Hepatocyte (in vitro differentiated cells): ENCODE measurements around the gene DRAXIN. TPM values are rescaled to one million over a fixed set of nuclear protein-coding genes. Genes with fewer than 3 reads are reported as not detected.
A peak's percentile ranks its signal among the peaks of the same experiment; 100 is the strongest.

Experiments
- DNase-seq: peaks from one replicate; pipeline ENCODE4 v3.0.0-alpha.2; 2016; ENCODE audit warnings: low spot score
- H2AFZ ChIP-seq: fragments of 200-600 bp; sonication (generic); 2 replicates; pipeline ENCODE4 v1.6.0; 2016; ENCODE audit warnings: antibody characterized with exemption, mild to moderate bottlenecking
- H3K27ac ChIP-seq: fragments of 200-600 bp; sonication (generic); 2 replicates; pipeline ENCODE4 v1.5.1; 2016; ENCODE audit warnings: mild to moderate bottlenecking
- H3K27me3 ChIP-seq: fragments of 200-600 bp; sonication (generic); 2 replicates; pipeline ENCODE4 v1.6.1; 2016
- H3K36me3 ChIP-seq: fragments of 200-600 bp; sonication (generic); replicated peaks from 2 replicates; pipeline ENCODE4 v1.5.1; 2016; ENCODE audit warnings: low read depth; ENCODE audit not compliant: insufficient read depth
- H3K4me1 ChIP-seq: fragments of 200-600 bp; sonication (generic); 2 replicates; pipeline ENCODE4 v1.5.1; 2016; ENCODE audit warnings: mild to moderate bottlenecking, moderate library complexity; ENCODE audit not compliant: insufficient read depth
- H3K4me2 ChIP-seq: fragments of 200-600 bp; sonication (generic); 2 replicates; pipeline ENCODE4 v1.6.0; 2016
- H3K4me3 ChIP-seq: fragments of 200-600 bp; sonication (generic); 2 replicates; pipeline ENCODE4 v1.5.1; 2016; ENCODE audit warnings: mild to moderate bottlenecking
- H3K79me2 ChIP-seq: fragments of 200-600 bp; sonication (generic); 2 replicates; pipeline ENCODE4 v1.6.0; 2017; ENCODE audit warnings: mild to moderate bottlenecking
- H3K9me2 ChIP-seq: fragments of 200-600 bp; sonication (generic); replicated peaks from 2 replicates; pipeline ENCODE4 v1.6.0; 2017; ENCODE audit warnings: mild to moderate bottlenecking; ENCODE audit not compliant: insufficient read depth
- H3K9me3 ChIP-seq: fragments of 200-600 bp; sonication (generic); 2 replicates; pipeline ENCODE4 v1.5.1; 2016; ENCODE audit warnings: low read depth, mild to moderate bottlenecking
- H4K20me1 ChIP-seq: fragments of 200-600 bp; sonication (generic); 2 replicates; pipeline ENCODE4 v1.6.0; 2016; ENCODE audit warnings: mild to moderate bottlenecking; ENCODE audit not compliant: insufficient read depth, poor library complexity, severe bottlenecking
- EZH2 ChIP-seq: fragments of 200-600 bp; sonication (generic); IDR thresholded peaks from 2 replicates; pipeline ENCODE4 v1.6.1; 2016; ENCODE audit warnings: antibody characterized with exemption, mild to moderate bottlenecking, borderline replicate concordance
- EZH2phosphoT487 ChIP-seq: fragments of 200-600 bp; sonication (generic); IDR thresholded peaks from one replicate; pipeline ENCODE4 v1.6.1; 2018; ENCODE audit warnings: antibody characterized with exemption, mild to moderate bottlenecking, low read depth, moderate library complexity; ENCODE audit not compliant: unreplicated experiment, severe bottlenecking
- WGBS: methylation state at CpG from one replicate; pipeline ENCODE4 v1.1.6; 2016; ENCODE audit warnings: low lambda C conversion rate; ENCODE audit errors: missing lambda C conversion rate; 5-methylcytosine and 5-hydroxymethylcytosine counted together
- polyA plus RNA-seq: library from polyadenylated mRNA; unstranded; fragments of >200 nt; fragmentation: Nextera tagmentation; extraction: Ambion mirVana; gene quantifications from 2 replicates; pipeline ENCODE4 v1.2.1, GENCODE V29; 2016
- total RNA-seq: library from RNA; depleted of rRNA; stranded (reverse); fragments of >200 nt; gene quantifications from 2 replicates; pipeline ENCODE4 v1.2.3, GENCODE V29; 2014
- TF ChIP-seq, protein P1 (sequence below): fragments of 200-600 bp; sonication (generic); IDR thresholded peaks from 2 replicates; pipeline ENCODE4 v1.5.1; 2016; ENCODE audit warnings: antibody characterized with exemption, mild to moderate bottlenecking; ENCODE audit not compliant: poor library complexity

The DRAXIN gene
- total and polyA plus RNA-seq, 2 experiments from 2014 or later: 0.60 TPM; not detected in 1

GRCh38 chr1:11676386-11677103 lies 15.0 kb upstream of the DRAXIN start:
- H3K79me2 ChIP-seq: peaks cover 3% of the 10 kb centered on the region
- H3K4me3 ChIP-seq: no peak overlapping the region
- TF ChIP-seq EZH2phosphoT487 (no peak), EZH2 (no peak)
- TF ChIP-seq, protein P1, sequence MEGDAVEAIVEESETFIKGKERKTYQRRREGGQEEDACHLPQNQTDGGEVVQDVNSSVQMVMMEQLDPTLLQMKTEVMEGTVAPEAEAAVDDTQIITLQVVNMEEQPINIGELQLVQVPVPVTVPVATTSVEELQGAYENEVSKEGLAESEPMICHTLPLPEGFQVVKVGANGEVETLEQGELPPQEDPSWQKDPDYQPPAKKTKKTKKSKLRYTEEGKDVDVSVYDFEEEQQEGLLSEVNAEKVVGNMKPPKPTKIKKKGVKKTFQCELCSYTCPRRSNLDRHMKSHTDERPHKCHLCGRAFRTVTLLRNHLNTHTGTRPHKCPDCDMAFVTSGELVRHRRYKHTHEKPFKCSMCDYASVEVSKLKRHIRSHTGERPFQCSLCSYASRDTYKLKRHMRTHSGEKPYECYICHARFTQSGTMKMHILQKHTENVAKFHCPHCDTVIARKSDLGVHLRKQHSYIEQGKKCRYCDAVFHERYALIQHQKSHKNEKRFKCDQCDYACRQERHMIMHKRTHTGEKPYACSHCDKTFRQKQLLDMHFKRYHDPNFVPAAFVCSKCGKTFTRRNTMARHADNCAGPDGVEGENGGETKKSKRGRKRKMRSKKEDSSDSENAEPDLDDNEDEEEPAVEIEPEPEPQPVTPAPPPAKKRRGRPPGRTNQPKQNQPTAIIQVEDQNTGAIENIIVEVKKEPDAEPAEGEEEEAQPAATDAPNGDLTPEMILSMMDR: no peak
- no peaks in the 10 kb centered on the region for H4K20me1 ChIP-seq
- H3K27ac ChIP-seq: no peak overlapping the region
- DNase-seq: no peak
- H3K27me3 ChIP-seq: no peaks in the 10 kb centered on the region
- peaks cover under 1% of the 10 kb centered on the region for H3K4me1 ChIP-seq
- H3K9me2 ChIP-seq: no peaks in the 10 kb centered on the region
- H3K36me3 ChIP-seq: no peaks in the 10 kb centered on the region
- H3K9me3 ChIP-seq: no peaks in the 10 kb centered on the region
- 83% methylated on average over 8 of the region's 10 CpGs for WGBS
- no peak overlapping the region for H2AFZ ChIP-seq
- no peak overlapping the region for H3K4me2 ChIP-seq

GRCh38 chr1:11678442-11678841 lies 13.1 kb upstream of the DRAXIN start:
- Histone ChIP-seq H3K4me2 (no peak overlapping the region), H4K20me1 (no peaks in the 10 kb centered on the region), H3K4me1 (peaks cover 7% of the 10 kb centered on the region), H3K4me3 (no peak overlapping the region), H3K9me2 (no peaks in the 10 kb centered on the region), H3K27ac (no peak overlapping the region), H3K36me3 (no peaks in the 10 kb centered on the region), H3K9me3 (no peaks in the 10 kb centered on the region), H2AFZ (no peak overlapping the region), H3K79me2 (peaks cover 3% of the 10 kb centered on the region), H3K27me3 (peaks cover 7% of the 10 kb centered on the region)
- TF ChIP-seq EZH2phosphoT487 (no peak), EZH2 (no peak)
- TF ChIP-seq, protein P1: no peak
- WGBS: 94% methylated on average over 2 of the region's 2 CpGs
- DNase-seq: no peak

GRCh38 chr1:11680270-11681070 lies 11.0 kb upstream of the DRAXIN start:
- Histone ChIP-seq H3K36me3 (no peaks in the 10 kb centered on the region), H2AFZ (peak overlapping the region; percentile 94), H3K27ac (peak overlapping the region; percentile 74), H3K9me2 (no peaks in the 10 kb centered on the region), H3K4me1 (peaks cover 7% of the 10 kb centered on the region), H4K20me1 (no peaks in the 10 kb centered on the region), H3K9me3 (no peaks in the 10 kb centered on the region), H3K4me2 (peak overlapping the region; percentile 98), H3K27me3 (peaks cover 7% of the 10 kb centered on the region), H3K4me3 (peak overlapping the region; percentile 98), H3K79me2 (peaks cover 3% of the 10 kb centered on the region)
- no peak for TF ChIP-seq EZH2phosphoT487
- TF ChIP-seq, protein P1: no peak
- TF ChIP-seq EZH2: no peak
- 6% methylated on average over 43 of the region's 65 CpGs for WGBS
- no peak for DNase-seq
